Measurements from ENCODE around the gene BUB1.
"Not testable (repeated sequence)": the region's sequence is repeated elsewhere in the genome, so short reads cannot be mapped to it uniquely, and the experiment has no call there.

Gene BUB1

GRCh38 chr2:110589677-110590330 lies 88.1 kb downstream of the BUB1 start:
- DNase-seq, result not testable (repeated sequence)

DNA sequence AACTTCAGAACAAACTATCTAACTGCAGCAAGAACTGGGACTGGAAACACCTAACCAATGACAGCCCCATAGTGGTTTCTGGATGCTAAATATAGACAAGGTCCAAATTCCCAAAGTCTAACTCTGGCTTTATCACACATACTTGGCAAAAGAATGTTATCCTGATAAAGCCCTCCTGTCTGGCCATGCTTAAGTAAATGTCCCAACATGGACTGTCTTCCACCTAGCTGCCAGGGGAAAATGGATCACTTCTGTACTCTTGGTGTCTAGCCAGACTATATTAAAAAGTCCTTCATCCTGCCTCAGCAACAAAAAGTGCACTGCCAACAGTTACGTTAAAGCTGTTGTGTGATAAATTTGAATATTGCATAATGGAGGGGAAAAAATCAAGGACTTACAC lies 89.3 kb downstream of the BUB1 start:
- not testable (repeated sequence) for DNase-seq
